ENCODE results near the gene ERMARD.
"Not testable (repeated sequence)": the region's sequence is repeated elsewhere in the genome, so short reads cannot be mapped to it uniquely, and the experiment has no call there.

ERMARD gene

DNA sequence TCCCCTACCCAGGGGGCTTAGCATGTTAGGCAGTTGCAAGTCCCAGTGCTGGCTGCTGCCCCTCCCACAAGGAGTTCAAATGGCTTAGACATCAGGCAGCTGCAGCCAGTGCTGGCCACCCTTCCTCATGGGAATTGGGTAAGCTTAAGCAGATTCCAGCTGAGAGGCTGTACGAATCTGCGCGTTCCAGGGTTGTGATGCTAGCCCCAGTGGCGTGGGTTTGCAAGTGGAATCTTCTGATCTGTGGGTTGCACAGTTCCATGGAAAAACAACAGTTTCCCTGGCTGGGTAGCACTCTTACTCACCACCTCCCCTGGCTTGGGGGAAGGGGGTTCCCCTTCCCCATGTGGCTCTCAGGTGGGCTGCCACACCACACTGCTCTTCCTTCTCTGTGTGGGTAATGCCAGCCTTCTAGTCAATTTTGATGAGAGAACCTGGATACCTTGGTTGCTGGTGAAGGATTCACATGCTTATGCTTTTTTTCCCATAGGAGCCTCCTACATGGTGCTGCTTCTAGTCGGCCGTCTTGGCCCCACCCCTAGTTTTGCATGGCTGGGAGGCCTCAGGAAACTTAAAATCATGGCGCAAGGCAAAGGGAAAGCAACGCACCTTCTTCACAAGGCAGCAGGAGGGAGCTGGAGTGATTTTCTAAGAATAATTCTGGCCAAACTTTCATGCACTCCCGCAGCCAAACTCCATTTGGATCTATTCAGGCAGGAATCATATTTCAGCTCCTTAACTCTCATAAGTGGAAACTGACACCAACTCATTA, 13.0 kb upstream of the ERMARD start:
- DNase-seq (ENCODE audit: low read depth), result no peak

- no peak for DNase-seq (ENCODE audit: low read depth)
Measured at GRCh38 chr6:169738976-169739529, 12.4 kb upstream of the ERMARD start.

DNA sequence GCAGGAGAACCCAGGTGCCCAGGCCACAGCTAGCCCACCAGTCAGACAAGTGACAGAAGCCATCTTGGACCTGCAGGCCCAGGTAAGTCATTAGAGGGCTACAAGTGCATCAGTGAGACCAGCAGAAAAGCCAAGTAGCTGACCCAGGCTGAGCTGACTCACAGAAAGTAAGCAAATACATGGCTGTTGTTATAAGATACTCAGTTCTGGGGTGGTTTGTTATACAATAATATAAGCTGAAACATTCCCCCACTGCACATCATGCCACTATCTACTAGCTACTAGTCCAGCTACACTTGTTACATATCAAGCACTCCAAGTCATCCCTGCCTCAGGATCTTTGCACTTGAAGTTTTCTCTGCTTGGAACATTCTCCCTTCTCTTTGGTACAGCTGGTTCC, 10.1 kb upstream of the ERMARD start:
- DNase-seq (ENCODE audit: low read depth), result no peak

- no peak for DNase-seq (ENCODE audit: low read depth)
Measured at GRCh38 chr6:169745405-169745804, 6.0 kb upstream of the ERMARD start.

DNA sequence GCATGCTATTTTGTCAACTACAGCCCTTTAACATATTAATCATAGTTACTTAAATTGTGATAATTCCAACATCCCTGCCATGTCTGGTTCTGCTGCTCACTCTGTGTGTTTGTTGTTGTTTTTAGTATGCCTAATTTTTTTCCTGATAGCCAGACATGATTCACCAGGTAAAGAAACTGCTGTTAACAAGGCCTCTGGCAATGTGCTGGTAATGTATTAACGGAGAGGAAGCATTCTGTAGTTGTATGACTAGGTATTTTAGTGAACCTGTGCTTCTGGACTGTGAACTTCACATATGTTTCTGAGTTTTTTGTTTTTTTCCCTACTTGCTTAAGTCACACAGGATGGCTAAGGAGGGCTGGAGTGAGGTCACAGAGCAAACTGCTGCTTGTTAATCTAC, 4.9 kb upstream of the ERMARD start:
- DNase-seq (ENCODE audit: low read depth), result no peak

DNA sequence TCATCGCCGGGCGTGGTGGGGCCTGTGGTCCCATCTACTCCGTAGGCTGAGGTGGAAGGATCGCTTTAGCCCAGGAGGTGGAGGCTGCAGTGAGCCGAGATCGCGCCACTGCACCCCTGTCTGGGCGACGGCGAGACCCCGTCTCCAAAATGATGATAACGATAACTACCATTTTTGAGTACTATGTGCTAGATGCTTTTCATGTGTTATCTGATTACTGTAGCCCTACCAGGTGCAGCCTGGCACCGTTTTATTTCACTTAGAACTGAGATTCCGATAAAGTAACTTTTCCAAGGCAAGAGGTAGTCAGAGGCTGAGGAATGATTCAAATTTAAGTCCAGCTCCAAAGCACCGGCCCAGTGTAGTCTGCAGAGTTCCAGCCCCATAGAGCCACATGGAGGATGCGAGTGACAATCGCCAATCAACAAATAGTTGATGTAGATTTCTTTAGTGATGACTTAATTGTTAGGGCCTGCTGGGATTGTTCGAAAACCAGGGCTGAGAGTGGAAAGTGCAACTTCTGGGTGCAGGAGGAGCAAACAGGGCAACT, 727 bp downstream of the ERMARD start:
- peak; percentile 3 for DNase-seq (ENCODE audit: low read depth)

DNA sequence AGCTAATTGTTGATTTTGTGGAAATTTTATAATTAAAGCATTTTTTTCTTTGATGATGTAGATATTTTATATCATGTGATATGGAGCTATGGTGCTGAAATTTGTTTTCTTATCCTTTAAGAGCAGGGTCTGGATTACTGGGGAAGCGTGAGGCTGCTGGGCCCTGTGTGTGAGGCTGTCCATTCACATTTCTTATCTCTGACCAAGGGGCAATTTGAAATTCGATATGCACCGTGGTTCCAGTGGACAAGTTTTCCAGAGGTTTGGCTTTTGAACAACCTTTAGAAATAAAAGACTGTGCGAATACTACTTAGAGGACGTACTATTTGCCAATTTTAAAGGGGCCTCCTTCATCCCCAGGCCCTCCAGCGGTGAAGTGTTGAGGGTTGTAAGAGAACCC, 3.7 kb downstream of the ERMARD start:
- DNase-seq (ENCODE audit: low read depth), result no peak

- DNase-seq (ENCODE audit: low read depth), result no peak
Measured at GRCh38 chr6:169763308-169763707, 11.9 kb downstream of the ERMARD start.

DNA sequence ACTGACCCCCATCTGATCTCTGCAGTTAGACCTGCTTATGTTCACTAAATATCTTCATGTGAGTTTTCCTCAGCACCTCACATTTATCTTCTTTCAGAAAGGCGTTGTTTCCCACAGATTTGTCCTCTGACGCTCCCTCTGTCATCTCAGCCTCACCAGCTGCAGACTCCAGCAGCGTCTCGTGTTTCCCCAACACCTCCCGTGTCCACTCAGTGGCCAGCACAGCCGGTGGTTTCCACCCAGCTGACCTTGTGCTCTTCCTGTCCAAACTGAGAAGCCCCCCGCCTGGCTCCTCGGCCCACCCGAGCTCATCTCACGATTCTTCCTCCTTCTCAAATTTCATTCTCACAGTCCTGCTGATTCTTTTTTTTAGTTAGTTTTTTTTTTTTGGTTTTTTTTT, 12.5 kb downstream of the ERMARD start:
- DNase-seq (ENCODE audit: low read depth), result no peak

DNA sequence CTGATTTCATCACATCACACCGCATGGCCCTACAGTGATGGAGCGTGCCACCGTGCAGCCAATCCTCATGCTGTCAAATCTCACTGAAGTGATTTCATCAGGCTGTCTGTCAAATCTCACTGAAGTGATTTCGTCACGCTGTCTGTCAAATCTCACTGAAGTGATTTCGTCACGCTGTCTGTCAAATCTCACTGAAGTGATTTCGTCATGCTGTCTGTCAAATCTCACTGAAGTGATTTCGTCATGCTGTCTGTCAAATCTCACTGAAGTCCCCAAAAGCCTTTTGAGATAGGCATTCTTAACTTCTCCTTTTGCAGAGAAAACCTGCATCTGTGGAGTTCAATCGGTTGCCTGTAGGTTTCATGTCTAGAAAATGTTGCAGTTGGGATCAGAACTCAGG, 14.4 kb downstream of the ERMARD start:
- not testable (repeated sequence) for DNase-seq (ENCODE audit: low read depth)

- DNase-seq (ENCODE audit: low read depth), result no peak
Measured at GRCh38 chr6:169766232-169766631, 14.8 kb downstream of the ERMARD start.

GRCh38 chr6:169766921-169767736, 15.7 kb downstream of the ERMARD start:
- DNase-seq (ENCODE audit: low read depth), result no peak

- DNase-seq (ENCODE audit: low read depth), result no peak
Measured at GRCh38 chr6:169774347-169774746, 22.9 kb downstream of the ERMARD start.

GRCh38 chr6:169775321-169775720, 23.9 kb downstream of the ERMARD start:
- DNase-seq (ENCODE audit: low read depth), result no peak

DNA sequence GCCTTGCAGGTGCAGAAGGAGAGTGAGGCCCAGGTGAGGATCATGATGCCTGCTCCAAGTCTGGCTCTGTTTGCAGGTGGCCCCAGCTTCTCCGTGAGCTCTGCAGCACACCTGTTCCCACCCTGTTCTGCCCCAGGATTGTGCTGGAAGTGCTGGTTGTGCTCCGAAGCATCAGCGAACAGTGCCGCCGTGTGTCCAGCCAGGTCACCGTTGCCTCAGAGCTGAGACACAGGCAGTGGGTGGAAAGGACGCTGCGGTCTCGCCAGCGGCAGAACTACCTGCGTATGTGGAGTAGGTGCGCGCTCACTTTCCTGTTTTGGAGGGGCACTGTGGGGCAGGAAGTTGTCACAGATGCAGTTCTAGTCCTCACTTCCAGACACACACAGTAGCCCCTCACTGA, 25.0 kb downstream of the ERMARD start:
- DNase-seq (ENCODE audit: low read depth), result no peak

DNA sequence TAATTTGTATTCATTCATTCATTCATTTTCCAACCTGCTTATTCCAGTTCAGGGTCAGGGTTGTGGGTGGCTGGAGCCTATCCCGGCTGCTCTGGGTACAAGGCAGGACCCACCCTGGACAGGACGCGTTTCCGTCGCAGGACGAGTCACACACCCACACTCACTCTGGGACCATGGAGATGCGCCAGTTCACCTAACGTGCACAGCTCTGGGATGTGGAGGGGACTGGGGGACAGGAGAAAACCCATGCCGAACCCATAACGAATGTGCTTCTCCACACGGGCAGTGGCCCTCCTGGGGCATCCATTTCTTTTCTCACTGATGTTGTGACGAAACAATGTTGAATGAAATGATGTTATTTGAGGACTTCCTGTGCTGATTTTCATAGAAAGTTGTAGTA, 26.5 kb downstream of the ERMARD start:
- DNase-seq (ENCODE audit: low read depth), result no peak

DNA sequence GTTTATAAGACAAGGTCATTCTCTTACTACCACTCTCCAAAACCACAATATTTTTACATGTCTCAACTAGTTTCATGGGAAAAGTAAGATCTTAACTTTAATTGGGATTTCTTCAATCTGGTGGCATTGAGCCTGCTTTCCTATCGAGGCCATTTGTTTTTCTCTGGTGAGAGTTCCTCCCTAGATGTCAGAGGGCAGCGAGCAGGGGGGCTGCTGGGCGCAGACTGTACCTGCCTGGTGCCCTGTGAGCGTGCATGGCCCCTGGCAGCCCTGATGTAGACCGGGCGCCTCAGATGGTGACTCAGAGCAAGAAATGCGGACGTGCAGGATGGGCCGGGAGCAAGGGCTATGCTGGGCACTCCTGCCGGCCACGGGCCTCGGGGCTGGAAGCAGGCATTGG, 27.2 kb downstream of the ERMARD start:
- no peak for DNase-seq (ENCODE audit: low read depth)

DNA sequence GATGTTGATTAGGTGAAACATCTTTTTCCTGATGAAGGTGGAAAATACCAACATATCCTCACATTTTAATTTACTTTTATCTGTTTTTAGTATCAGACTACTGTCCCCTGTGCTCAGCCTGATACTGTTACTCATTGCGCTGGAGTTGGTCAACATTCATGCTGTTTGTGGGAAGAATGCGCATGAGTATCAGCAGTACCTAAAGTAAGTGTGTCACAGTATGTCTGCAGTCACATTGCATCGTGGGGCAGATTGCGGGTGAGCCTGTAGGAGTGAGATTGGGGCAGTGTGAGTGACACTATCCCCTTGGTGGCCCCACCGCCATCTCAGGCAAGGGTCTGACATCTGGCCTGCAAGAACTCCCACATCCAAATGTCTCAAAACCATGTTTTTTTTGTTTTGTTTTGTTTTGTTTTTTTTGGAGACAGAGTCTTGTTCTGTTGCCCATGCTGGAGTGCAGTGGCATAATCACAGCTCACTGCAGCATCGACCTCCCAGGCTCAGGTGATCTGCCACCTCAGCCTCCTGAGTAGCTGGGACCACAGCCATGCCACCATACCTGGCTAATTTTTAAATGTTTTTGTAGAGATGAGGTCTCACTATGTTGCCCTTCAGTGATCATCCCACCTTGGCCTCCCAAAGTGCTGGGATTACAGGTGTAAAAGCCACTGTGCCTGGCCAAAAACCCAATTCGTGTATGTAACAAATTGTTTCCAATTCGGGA, 27.8 kb downstream of the ERMARD start:
- no peak for DNase-seq (ENCODE audit: low read depth)

DNA sequence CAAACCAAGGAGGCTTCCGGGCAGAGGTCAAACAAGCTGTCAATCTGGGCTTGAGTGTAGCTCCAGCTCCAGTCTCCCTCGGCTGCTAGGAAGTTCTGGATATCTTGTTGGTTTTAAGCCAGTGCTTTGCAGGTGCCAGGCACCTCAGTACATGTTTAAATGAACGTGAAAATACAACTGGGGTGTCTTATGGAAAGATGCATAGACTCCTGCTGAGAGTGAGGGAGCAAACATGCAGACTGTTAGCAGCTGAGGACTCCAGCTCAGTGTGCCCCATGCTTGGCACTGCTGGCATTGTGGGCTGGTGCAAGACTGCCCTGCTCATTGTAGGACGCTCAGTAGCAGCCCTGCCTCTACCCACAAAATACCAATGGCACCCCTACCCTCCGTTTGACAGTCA, 28.5 kb downstream of the ERMARD start:
- no peak for DNase-seq (ENCODE audit: low read depth)

- no peak for DNase-seq (ENCODE audit: low read depth)
Measured at GRCh38 chr6:169780571-169781091, 29.2 kb downstream of the ERMARD start.

DNA sequence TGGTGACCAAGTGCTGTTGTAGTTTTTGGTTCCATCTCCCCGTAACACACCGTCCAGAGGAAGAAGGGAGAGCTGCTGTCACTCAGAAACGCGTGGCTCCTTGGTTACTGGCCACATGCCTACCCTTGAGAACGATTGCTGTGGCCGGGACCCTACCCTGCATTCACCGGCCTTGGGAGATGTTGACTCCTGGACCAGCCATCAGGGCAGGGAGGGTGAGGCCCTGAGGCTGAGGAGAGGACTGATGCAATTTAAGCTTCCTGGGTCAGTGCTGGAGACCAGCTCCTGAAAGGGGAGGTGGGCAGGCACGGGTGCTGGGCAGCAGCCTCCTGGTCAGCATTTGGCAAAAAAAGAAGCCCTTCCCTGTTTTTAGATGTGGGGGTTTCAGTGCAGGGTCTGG, 31.5 kb downstream of the ERMARD start:
- DNase-seq (ENCODE audit: low read depth), result no peak

DNA sequence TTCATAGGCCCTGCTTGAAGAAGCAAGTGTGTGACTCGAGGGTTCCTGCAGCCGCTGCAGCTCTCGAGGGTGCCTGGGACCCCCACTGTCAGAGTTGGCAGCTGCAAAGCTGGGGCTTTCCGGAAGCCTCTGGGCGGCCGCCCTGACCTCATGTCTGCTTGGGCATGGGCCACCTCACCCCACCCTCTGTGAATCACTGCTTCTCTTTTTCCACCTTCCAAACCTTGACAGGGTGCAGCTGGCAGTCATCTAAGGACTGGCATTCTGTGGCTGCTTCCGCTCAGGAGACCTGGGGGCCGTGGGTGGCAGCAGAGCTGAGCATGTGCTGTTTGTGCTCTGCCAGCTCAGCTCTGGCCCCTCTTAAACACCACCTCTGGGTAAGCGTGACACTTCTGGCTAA, 32.0 kb downstream of the ERMARD start:
- DNase-seq (ENCODE audit: low read depth), result no peak

Measured in GM04504 (cell line).